GM19099 (cell line): ENCODE measurements around the gene GPC5.

Experiments used
- POLR2A ChIP-seq: IDR thresholded peaks from 3 replicates; pipeline ENCODE4 v1.6.1; 2011; ENCODE audit warnings: low read depth; ENCODE audit not compliant: insufficient read length; ENCODE audit errors: extremely low read depth

GPC5 gene

GRCh38 chr13:92676246-92676645, 1277.8 kb downstream of the GPC5 start:
- TF ChIP-seq POLR2A: no peak

DNA sequence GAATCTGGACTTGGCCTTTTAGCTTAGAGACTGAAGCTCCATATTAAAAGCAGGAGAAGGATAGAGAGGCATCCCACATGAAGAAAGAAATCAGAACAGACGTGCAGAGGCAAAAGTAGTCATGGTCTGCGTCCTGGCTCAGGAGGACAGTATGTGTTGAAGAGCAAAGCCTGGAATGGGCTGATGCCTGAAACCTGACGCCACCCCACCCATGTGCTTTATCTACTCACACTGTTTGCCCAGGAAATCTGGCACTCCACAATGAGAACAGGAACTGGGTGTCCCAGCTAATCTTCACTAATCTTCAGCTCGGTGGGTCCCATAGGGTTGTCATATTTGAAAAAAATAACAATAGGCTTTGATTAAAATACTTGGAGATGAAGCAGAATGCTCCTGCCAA, 1279.2 kb downstream of the GPC5 start:
- no peak for TF ChIP-seq POLR2A

GRCh38 chr13:92679602-92680001, 1281.2 kb downstream of the GPC5 start:
- TF ChIP-seq POLR2A: no peak

DNA sequence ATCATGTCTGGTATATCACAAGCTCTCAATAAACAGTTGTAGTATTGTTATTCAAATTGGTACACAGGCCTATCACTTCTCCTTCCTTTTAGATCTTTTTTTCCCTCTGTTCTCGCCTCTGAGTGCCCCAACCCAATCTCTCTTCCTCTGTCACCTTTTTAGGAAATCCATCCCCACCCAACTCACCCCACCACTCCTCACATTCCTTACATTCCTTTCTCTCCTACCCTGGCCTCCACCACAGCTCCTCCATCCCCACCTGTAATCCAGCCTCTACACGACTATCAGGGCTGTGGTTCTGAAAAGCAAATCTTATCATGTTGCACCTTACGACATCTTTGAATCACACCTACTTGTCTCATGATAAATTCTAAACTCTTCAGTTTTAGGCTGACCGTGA, 1282.8 kb downstream of the GPC5 start:
- no peak for TF ChIP-seq POLR2A

GRCh38 chr13:92682832-92683517, 1284.6 kb downstream of the GPC5 start:
- no peak for TF ChIP-seq POLR2A

DNA sequence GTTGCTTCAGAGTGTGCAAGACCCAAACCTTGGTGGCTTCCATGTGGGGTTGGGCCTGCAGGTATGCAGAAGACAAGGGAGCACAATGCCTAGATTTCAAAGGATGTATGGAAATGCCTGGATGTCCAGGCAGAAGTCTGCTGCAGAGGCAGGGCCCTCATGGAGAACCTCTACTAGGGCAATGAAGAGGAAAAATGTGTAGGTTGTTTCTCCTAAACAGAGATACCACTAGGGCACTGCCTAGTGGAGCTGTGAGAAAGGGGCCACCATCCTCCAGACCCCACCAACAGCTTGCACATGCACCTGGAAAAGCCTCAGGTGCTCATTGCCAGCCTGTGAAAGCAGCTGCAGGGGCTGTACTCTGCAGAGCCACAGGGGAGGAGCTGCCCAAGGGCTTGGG, 1295.6 kb downstream of the GPC5 start:
- TF ChIP-seq POLR2A: no peak

DNA sequence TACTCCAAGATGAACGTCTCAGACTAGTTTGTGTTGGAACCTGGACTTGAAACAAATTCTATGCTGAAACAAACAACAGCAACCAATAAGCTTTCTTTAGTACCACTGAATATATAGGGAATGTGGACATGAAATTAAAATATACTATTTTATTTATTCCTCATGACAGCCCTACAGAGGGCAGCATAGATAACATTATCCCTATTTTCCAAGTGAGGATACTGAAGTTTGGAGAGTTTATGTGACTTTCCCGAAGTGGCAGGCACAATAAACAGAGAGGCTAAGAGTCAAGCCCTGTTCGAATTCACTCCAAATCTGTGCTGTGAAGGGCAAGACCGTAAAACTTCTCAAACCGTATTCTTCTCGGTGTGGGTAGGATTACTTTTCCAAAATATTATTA, 1318.3 kb downstream of the GPC5 start:
- TF ChIP-seq POLR2A: no peak

- no peak for TF ChIP-seq POLR2A
Measured at GRCh38 chr13:92717857-92718256, 1319.4 kb downstream of the GPC5 start.

DNA sequence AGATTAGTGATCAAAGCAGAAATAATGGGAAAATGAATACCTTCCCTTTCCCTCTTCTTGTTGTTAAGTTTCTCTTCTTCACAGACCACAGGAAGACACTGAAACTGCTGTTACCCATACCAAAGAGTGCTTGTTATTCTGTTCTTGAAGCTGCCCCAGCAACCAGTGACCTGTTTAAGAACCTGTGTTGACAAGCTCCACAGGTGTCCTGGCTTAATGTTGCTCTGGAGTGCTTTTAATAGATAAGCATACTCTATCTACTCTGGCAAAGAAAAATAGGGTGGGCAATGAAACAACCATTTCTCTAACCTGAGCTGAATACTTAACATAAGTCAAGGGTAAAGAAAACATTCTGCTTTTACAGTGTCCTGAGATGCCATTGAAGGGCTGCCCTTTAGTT, 1321.4 kb downstream of the GPC5 start:
- no peak for TF ChIP-seq POLR2A

DNA sequence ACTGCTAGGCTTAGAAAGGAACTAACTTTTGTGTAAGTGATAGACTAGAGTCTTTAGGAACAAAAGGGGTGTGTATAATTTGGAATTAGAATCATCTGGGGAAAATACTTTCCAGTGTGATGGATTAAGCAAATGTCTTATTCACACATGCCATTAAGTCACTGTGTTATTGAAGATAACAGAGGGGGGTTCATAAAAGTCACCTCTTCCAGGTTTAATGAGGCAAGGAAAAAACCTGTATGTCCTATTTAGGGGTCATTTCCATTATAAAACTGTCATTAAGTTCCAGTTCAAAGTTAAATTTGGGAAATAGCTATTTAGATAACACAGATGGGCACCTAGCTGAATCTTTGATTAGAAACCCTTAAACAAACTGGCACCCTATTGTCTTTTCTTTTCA, 1323.2 kb downstream of the GPC5 start:
- TF ChIP-seq POLR2A: no peak

DNA sequence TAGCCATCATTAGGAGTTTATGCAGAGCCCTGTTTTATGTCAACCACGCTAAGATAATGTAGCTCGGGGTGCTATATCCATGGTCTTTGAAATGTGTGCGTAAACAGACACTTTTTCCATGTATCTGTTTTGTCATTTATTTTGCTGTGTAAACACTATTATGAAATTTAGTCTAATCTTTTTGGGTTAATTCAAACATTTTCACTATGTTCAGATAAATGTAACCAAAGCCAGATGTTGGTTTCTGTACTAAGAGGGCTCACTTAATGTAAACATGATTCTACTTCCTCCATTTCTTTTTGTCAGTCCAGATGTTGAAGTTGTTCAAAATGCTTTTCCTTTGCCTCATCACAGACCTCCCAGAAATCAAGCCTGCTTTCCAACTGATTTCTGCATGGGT, 1328.7 kb downstream of the GPC5 start:
- no peak for TF ChIP-seq POLR2A

- no peak for TF ChIP-seq POLR2A
Measured at GRCh38 chr13:92734068-92734467, 1335.6 kb downstream of the GPC5 start.

GRCh38 chr13:92734545-92734944, 1336.1 kb downstream of the GPC5 start:
- no peak for TF ChIP-seq POLR2A

DNA sequence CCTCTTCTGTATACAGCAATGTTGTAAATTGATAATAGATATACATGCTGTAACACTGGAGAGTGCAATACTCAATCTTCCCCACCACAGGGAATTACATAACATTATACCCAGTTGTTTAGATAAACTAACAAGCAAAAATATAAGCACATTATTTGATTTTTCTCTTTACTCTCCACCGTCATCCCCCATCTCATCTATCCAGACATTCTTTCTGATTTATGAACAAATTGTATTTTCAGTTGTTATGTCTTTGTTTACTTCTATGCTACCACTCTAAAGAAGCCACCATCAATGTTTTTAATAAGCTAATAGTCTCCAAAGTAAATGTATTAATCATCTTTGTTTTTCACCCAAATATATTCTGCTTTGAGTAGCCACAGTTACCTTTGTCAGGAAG, 1337.5 kb downstream of the GPC5 start:
- TF ChIP-seq POLR2A: no peak

GRCh38 chr13:92739306-92739818, 1340.9 kb downstream of the GPC5 start:
- TF ChIP-seq POLR2A: no peak

DNA sequence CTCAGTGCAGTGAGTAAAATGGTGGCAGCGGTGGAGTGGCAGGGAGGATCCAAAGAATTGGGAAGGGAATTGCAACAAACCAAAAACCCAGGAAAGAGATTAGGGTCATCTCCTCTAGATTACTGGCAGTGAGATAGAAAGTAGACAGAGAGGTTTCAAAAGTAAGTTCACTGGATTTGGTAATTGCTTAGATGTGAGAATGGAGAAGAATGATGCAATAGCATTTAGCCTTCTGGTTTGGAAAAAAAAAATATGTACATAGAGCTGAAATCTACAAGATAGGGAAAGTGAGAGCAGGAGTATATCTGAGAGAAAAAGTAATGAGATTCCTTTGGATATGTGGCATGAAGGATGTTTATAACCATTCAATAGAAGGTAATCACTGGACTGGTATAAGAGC, 1345.6 kb downstream of the GPC5 start:
- no peak for TF ChIP-seq POLR2A

DNA sequence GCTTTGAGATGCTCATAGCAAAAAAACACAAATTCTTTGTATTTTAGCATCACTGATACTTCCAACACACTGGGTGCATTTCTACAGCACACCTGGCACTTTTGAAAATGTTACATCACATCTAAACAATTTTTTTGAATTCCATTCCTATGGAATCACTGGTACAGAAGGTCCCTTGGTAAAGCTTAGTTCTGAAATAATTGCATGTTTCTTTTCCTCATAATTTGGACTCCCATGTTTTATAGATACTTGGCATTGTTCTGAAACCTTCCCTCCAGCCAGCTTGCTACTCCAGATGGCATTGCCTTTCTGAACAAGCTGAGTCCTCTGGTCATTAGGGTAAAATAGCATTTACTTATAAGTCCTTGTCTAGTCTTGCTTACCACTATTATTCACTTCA, 1346.8 kb downstream of the GPC5 start:
- no peak for TF ChIP-seq POLR2A
